A673 (cell line): ENCODE results near the gene LARGE2.

Source experiments
- CTCF ChIP-seq: fragments of 300-800, 200-600 bp; sonication (generic); conservative IDR thresholded peaks from 2 replicates; pipeline ENCODE4 v1.5.1; 2017; ENCODE audit warnings: low read depth, mild to moderate bottlenecking, antibody characterized with exemption, low read length, moderate library complexity, mixed read lengths
- EZH2 ChIP-seq: fragments of 200-600 bp; sonication (generic); IDR thresholded peaks from 2 replicates; pipeline ENCODE4 v1.6.1; 2017; ENCODE audit warnings: borderline replicate concordance, low read depth, mild to moderate bottlenecking, mixed read lengths, antibody characterized with exemption, low read length; ENCODE audit not compliant: poor library complexity, severe bottlenecking

- TF ChIP-seq CTCF, result no peak
- no peak for TF ChIP-seq EZH2
Measured at GRCh38 chr11:45927332-45927683, 4.9 kb downstream of the LARGE2 start.
